HepG2 (cell line): Measurements from ENCODE around the gene MAPK9. TPM values are rescaled to one million over a fixed set of nuclear protein-coding genes. Genes with fewer than 3 reads are reported as not detected.

Experiments used
- ATAC-seq: fragments of 200-7000 bp; cut with Tn5 transposase; 3 replicates; pipeline ENCODE4 v1.9.1; 2020; ENCODE audit warnings: mild to moderate bottlenecking, moderate library complexity
- BruUV-seq: library from RNA; stranded (reverse); fragments of 400-500 nt; replicated peaks from 2 replicates; lab custom pipeline; 2021; lab: Mats Ljungman, UMichigan
- CTCF ChIA-PET: fragments of 300-600 bp; formaldehyde crosslinking; extraction: SDS; loops from one replicate; lab custom pipeline; 2021; ENCODE audit warnings: low total read pairs, inconsistent platforms, low intra/inter-chr PET ratio; lab: Yijun Ruan, JAX
- POLR2A ChIA-PET: fragments of 350-600 bp; sonication (Branson Sonifier 250); formaldehyde crosslinking; loops from one replicate; lab custom pipeline; 2020; ENCODE audit warnings: antibody characterized with exemption, inconsistent platforms; lab: Yijun Ruan, JAX
- DNase-seq: peaks from one replicate; pipeline ENCODE4 v3.0.0-alpha.2; 2015; ENCODE audit warnings: low spot score
- FAIRE-seq: peaks from 3 replicates; lab custom pipeline; 2011; peaks lifted over from hg19 to GRCh38; lab: Jason Lieb, UNC
- H2AFZ ChIP-seq: one replicate; pipeline ENCODE4 v1.6.1; 2011; ENCODE audit warnings: low read length, inconsistent platforms
- H3K27ac ChIP-seq: fragments of 300-600 bp; 3 replicates; pipeline ENCODE4 v1.8.0; 2011; ENCODE audit warnings: mixed run types, mild to moderate bottlenecking, mixed read lengths, low read length, inconsistent platforms; ENCODE audit not compliant: insufficient read depth; ENCODE audit errors: extremely low read length
- H3K27me3 ChIP-seq, 2 experiments: fragments of 200-600 bp in 1 of 2; 2 replicates in 1 of 2; 3 replicates in 1 of 2; pipeline versions ENCODE4 v1.6.0 to v1.8.0; 2011; ENCODE audit warnings: low read length in 2 of 2, mild to moderate bottlenecking in 2 of 2, moderate library complexity in 2 of 2, inconsistent platforms in 1 of 2; ENCODE audit not compliant: insufficient read depth in 2 of 2, control insufficient read depth in 1 of 2
- H3K36me3 ChIP-seq, 2 experiments: fragments of 200-600 bp in 1 of 2; replicated peaks in 1 of 2; 2 replicates in 1 of 2; 3 replicates in 1 of 2; pipeline versions ENCODE4 v1.5.1 to v1.8.0; 2011; ENCODE audit warnings: low read length in 2 of 2, inconsistent platforms in 1 of 2; ENCODE audit not compliant: insufficient read depth in 2 of 2, control insufficient read depth in 1 of 2
- H3K4me1 ChIP-seq: 2 replicates; pipeline ENCODE4 v1.5.1; 2012; ENCODE audit warnings: low read length, inconsistent platforms; ENCODE audit not compliant: insufficient read depth
- H3K4me2 ChIP-seq: 2 replicates; pipeline ENCODE4 v1.6.0; 2011; ENCODE audit warnings: low read depth, low read length, inconsistent platforms
- H3K4me3 ChIP-seq, 3 experiments: fragments of 200-600 bp in 1 of 3; sonication (generic), shearing (Covaris generic) in 1 of 3; replicated peaks in 1 of 3; 2 replicates each; pipeline ENCODE4 v1.5.1; 2011 to 2016; ENCODE audit warnings: low read length in 3 of 3, inconsistent platforms in 2 of 3, low read depth in 2 of 3, mild to moderate bottlenecking in 2 of 3, control low read depth in 1 of 3, mixed read lengths in 1 of 3; ENCODE audit not compliant: insufficient read depth in 1 of 3
- H3K79me2 ChIP-seq: one replicate; pipeline ENCODE4 v1.6.1; 2011; ENCODE audit warnings: low read length, inconsistent platforms; ENCODE audit not compliant: insufficient read depth
- H3K9ac ChIP-seq: 2 replicates; pipeline ENCODE4 v1.6.0; 2011; ENCODE audit warnings: mild to moderate bottlenecking, low read depth, low read length, inconsistent platforms; ENCODE audit not compliant: insufficient read depth
- H3K9me3 ChIP-seq: 2 replicates; pipeline ENCODE4 v1.5.1; 2012; ENCODE audit warnings: mild to moderate bottlenecking, low read length
- H4K20me1 ChIP-seq: 2 replicates; pipeline ENCODE4 v1.6.0; 2011; ENCODE audit warnings: inconsistent platforms, mild to moderate bottlenecking, low read length, moderate library complexity; ENCODE audit not compliant: insufficient read depth
- BCL6 ChIP-seq: IDR thresholded peaks from 2 replicates; pipeline ENCODE4 v1.6.1; 2016; ENCODE audit warnings: missing genetic modification reagents, missing compliant biosample characterization
- ETS1 ChIP-seq: sonication (generic); formaldehyde crosslinking; IDR thresholded peaks from 2 replicates; pipeline ENCODE4 v1.4.0; 2020; ENCODE audit warnings: missing genetic modification reagents
- ETV6 ChIP-seq: sonication (generic); formaldehyde crosslinking; conservative IDR thresholded peaks from 2 replicates; pipeline ENCODE4 v1.4.0; 2020; ENCODE audit warnings: missing genetic modification reagents
- KLF12 ChIP-seq: sonication (generic); formaldehyde crosslinking; IDR thresholded peaks from 2 replicates; pipeline ENCODE4 v1.4.0; 2020; ENCODE audit warnings: missing genetic modification reagents, borderline replicate concordance
- MEIS2 ChIP-seq: sonication (generic); formaldehyde crosslinking; IDR thresholded peaks from 2 replicates; pipeline ENCODE4 v1.9.0; 2021; ENCODE audit warnings: mild to moderate bottlenecking, missing genetic modification reagents
- NFE2L1 ChIP-seq: sonication (generic); formaldehyde crosslinking; IDR thresholded peaks from 2 replicates; pipeline ENCODE4 v1.4.0; 2020; ENCODE audit warnings: missing genetic modification reagents, mild to moderate bottlenecking, borderline replicate concordance
- ONECUT2 ChIP-seq: sonication (generic); formaldehyde crosslinking; IDR thresholded peaks from 2 replicates; pipeline ENCODE4 v1.4.0; 2020; ENCODE audit warnings: missing genetic modification reagents
- PRMT3 ChIP-seq: sonication (generic); formaldehyde crosslinking; IDR thresholded peaks from 2 replicates; pipeline ENCODE4 v1.8.1; 2022; ENCODE audit warnings: low read depth, mild to moderate bottlenecking, moderate library complexity, missing genetic modification reagents, borderline replicate concordance
- SMAD9 ChIP-seq: sonication (generic); formaldehyde crosslinking; IDR thresholded peaks from 2 replicates; pipeline ENCODE4 v1.5.1; 2020; ENCODE audit warnings: mild to moderate bottlenecking, missing genetic modification reagents
- TOE1 ChIP-seq: sonication (generic); formaldehyde crosslinking; IDR thresholded peaks from 2 replicates; pipeline ENCODE4 v1.4.0; 2020; ENCODE audit warnings: mild to moderate bottlenecking, missing genetic modification reagents
- ZFP1 ChIP-seq: IDR thresholded peaks from 2 replicates; pipeline ENCODE4 v1.6.1; 2016
- ZFP36 ChIP-seq: fragments of 150-350 bp; IDR thresholded peaks from 2 replicates; pipeline ENCODE4 v1.6.1; 2018; ENCODE audit warnings: borderline replicate concordance, low read length, low read depth; ENCODE audit not compliant: partially characterized antibody
- ZNF569 ChIP-seq: sonication (generic); formaldehyde crosslinking; IDR thresholded peaks from 2 replicates; pipeline ENCODE4 v1.5.0; 2020; ENCODE audit warnings: mild to moderate bottlenecking, missing genetic modification reagents, moderate library complexity, borderline replicate concordance
- ZNF782 ChIP-seq: sonication (generic); formaldehyde crosslinking; IDR thresholded peaks from 2 replicates; pipeline ENCODE4 v1.4.0; 2020; ENCODE audit warnings: missing genetic modification reagents, mild to moderate bottlenecking, borderline replicate concordance
- WGBS: methylation state at CpG from one replicate; pipeline ENCODE4 v1.1.6; 2017; ENCODE audit warnings: low lambda C conversion rate; 5-methylcytosine and 5-hydroxymethylcytosine counted together
- in situ Hi-C: cut with HindIII; loops from 2 replicates; pipeline ENCODE4 v1.10.0; 2017; ENCODE audit warnings: low pct_unique_long_range_greater_than_20kb; ENCODE audit not compliant: extremely low pct_ligation_motif_present
- intact Hi-C: fragments of 100-400 bp; cut with micrococcal nuclease; formaldehyde crosslinking; loops from one replicate; pipeline ENCODE4 v1.10.0; 2022; ENCODE audit not compliant: unreplicated experiment
- polyA plus RNA-seq, 8 experiments: library from polyadenylated mRNA; depleted of rRNA in 3 of 8; stranded (reverse) in 7 of 8; unstranded in 1 of 8; fragments of >200 nt; fragmentation: Illumina TruSeq in 4 of 8; extraction: Trizol in 4 of 8; gene quantifications; 2 replicates each; pipeline versions ENCODE4 v1.2.1 to v1.2.3, GENCODE V29; 2011 to 2016; ENCODE audit warnings: low read depth in 4 of 8, missing spikeins in 1 of 8, mixed read lengths in 1 of 8; ENCODE audit not compliant: insufficient read depth in 1 of 8
- total RNA-seq, 5 experiments: library from RNA; depleted of rRNA; stranded (reverse); fragments of >200 nt; fragmentation: Illumina TruSeq; extraction: Trizol; gene quantifications; 2 replicates each; pipeline ENCODE4 v1.2.3, GENCODE V29; 2016; ENCODE audit warnings: low read depth in 1 of 5
- TF ChIP-seq, protein P1 (sequence below): sonication (generic); formaldehyde crosslinking; IDR thresholded peaks from 2 replicates; pipeline ENCODE4 v1.4.0; 2020; ENCODE audit warnings: mild to moderate bottlenecking, missing genetic modification reagents

The MAPK9 gene
- total and polyA plus RNA-seq, 2 of the 13 experiments (the other 11 are each of a cell fraction or from before 2014, with no cell fraction given) = 30.1 to 56.1 TPM

DNA sequence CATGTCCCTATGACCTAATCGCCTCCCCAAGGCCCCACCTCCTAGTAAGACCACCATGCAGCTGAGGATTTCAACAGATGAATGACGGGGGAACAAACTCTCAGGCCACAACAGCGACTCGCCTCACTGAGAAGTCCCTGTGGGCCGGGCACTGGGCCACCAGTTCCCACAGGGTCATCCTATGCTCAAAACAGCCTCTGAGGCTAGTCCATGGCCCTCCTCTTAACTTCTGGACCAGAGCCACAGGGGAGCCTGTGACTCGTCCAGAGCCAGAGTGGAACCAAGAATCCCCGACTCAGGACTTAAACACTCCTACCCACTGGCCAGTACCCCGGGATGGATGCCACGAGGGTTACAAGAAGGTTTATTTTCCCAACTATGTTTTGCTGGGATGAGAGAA, 49.0 kb upstream of the MAPK9 start:
- WGBS = 35% methylated on average over 7 of the region's 9 CpGs
- no TSS peak for BruUV-seq

More for the DNA sequence above, 49.0 kb upstream of the MAPK9 start:
- Histone ChIP-seq H3K36me3 (no peaks in the 10 kb centered on the region), H3K4me2 (no peak overlapping the region), H3K79me2 (no peaks in the 10 kb centered on the region), H3K4me1 (no peaks in the 10 kb centered on the region), H3K9me3 (no peaks in the 10 kb centered on the region), H3K27me3 (peaks cover 0 to 44% of the 10 kb centered on the region in 2 experiments; a peak in 3 of 5 replicates), H3K27ac (no peak overlapping the region)
- ChIA-PET CTCF (no interaction called here), POLR2A (no interaction called here)
- in situ Hi-C loops = no loop called here
- ATAC-seq = no peak
- no peak for DNase-seq
- TF ChIP-seq ZFP36 (no peak), BCL6 (CRISPR knock-in tag) (no peak), ONECUT2 (CRISPR knock-in tag) (no peak), PRMT3 (CRISPR knock-in tag) (no peak), SMAD9 (CRISPR knock-in tag) (no peak), MEIS2 (CRISPR knock-in tag) (no peak), ETS1 (no peak), ZNF569 (CRISPR knock-in tag) (no peak), ETV6 (CRISPR knock-in tag) (no peak), NFE2L1 (CRISPR knock-in tag) (no peak), ZFP1 (CRISPR knock-in tag) (no peak), KLF12 (CRISPR knock-in tag) (no peak), TOE1 (CRISPR knock-in tag) (no peak), ZNF782 (CRISPR knock-in tag) (no peak)
- TF ChIP-seq, protein P1, sequence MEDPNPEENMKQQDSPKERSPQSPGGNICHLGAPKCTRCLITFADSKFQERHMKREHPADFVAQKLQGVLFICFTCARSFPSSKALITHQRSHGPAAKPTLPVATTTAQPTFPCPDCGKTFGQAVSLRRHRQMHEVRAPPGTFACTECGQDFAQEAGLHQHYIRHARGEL (CRISPR knock-in tag) = no peak
- TF ChIP-seq, all 625 proteins: peak for 0
- no peak overlapping the region for H2AFZ ChIP-seq
- no peak for FAIRE-seq
- H4K20me1 ChIP-seq = no peaks in the 10 kb centered on the region
- no peak overlapping the region for H3K4me3 ChIP-seq
- no peak overlapping the region for H3K9ac ChIP-seq
- intact Hi-C loops = no loop called here
